A673 (cell line): ENCODE results near the gene BIRC5. TPM values are rescaled to one million over a fixed set of nuclear protein-coding genes. Genes with fewer than 3 reads are reported as not detected.

Experiments used
- BruUV-seq: library from RNA; stranded (reverse); fragments of 400-500 nt; replicated peaks from 2 replicates; lab custom pipeline; 2021; lab: Mats Ljungman, UMichigan
- CTCF ChIA-PET: fragments of 300-600 bp; sonication (Branson Sonifier 250); formaldehyde crosslinking; loops from one replicate; lab custom pipeline; 2022; ENCODE audit warnings: antibody characterized with exemption; lab: Charles Lee
- POLR2A ChIA-PET: fragments of 300-600 bp; sonication (Branson Sonifier 250); formaldehyde crosslinking; loops from one replicate; lab custom pipeline; 2022; ENCODE audit warnings: antibody characterized with exemption; ENCODE audit not compliant: low non-redundant PET; lab: Charles Lee
- DNase-seq: peaks from one replicate; pipeline ENCODE4 v3.0.0-alpha.2; 2015; ENCODE audit warnings: low spot score
- H3K27ac ChIP-seq: fragments of 200-600 bp; sonication (generic); 2 replicates; pipeline ENCODE4 v1.5.1; 2016; ENCODE audit warnings: mixed run types, low read depth, mild to moderate bottlenecking, mixed read lengths, antibody characterized with exemption, low read length; ENCODE audit not compliant: poor library complexity, severe bottlenecking
- H3K27me3 ChIP-seq: fragments of 200-600 bp; sonication (generic); replicated peaks from 2 replicates; pipeline ENCODE4 v1.6.1; 2017; ENCODE audit warnings: mixed run types, low read depth, mild to moderate bottlenecking, mixed read lengths, antibody characterized with exemption, low read length; ENCODE audit not compliant: insufficient read depth, poor library complexity
- H3K36me3 ChIP-seq: fragments of 200-600 bp; sonication (generic); 2 replicates; pipeline ENCODE4 v1.6.1; 2016; ENCODE audit warnings: mixed run types, mild to moderate bottlenecking, mixed read lengths, antibody characterized with exemption, low read length; ENCODE audit not compliant: insufficient read depth, poor library complexity, severe bottlenecking
- H3K4me1 ChIP-seq: fragments of 200-600 bp; sonication (generic); 2 replicates; pipeline ENCODE4 v1.6.1; 2017; ENCODE audit warnings: mixed run types, mild to moderate bottlenecking, mixed read lengths, antibody characterized with exemption, low read length; ENCODE audit not compliant: insufficient read depth, poor library complexity, severe bottlenecking
- H3K4me3 ChIP-seq: fragments of 200-600 bp; sonication (generic); 2 replicates; pipeline ENCODE4 v1.5.1; 2016; ENCODE audit warnings: low read depth, mixed run types, mild to moderate bottlenecking, mixed read lengths, low read length; ENCODE audit not compliant: poor library complexity, severe bottlenecking
- H3K9me3 ChIP-seq: fragments of 200-600 bp; sonication (generic); 2 replicates; pipeline ENCODE4 v1.6.1; 2016; ENCODE audit warnings: mixed run types, low read depth, mild to moderate bottlenecking, mixed read lengths, antibody characterized with exemption, low read length; ENCODE audit not compliant: poor library complexity, severe bottlenecking
- EZH2 ChIP-seq: fragments of 200-600 bp; sonication (generic); IDR thresholded peaks from 2 replicates; pipeline ENCODE4 v1.6.1; 2017; ENCODE audit warnings: borderline replicate concordance, low read depth, mild to moderate bottlenecking, mixed read lengths, antibody characterized with exemption, low read length; ENCODE audit not compliant: poor library complexity, severe bottlenecking
- intact Hi-C: fragments of 100-400 bp; cut with micrococcal nuclease; formaldehyde crosslinking; loops from one replicate; pipeline ENCODE4 v1.10.0; 2022; ENCODE audit not compliant: unreplicated experiment
- total RNA-seq: library from RNA; stranded (reverse); gene quantifications from 2 replicates; pipeline ENCODE4 v1.2.3, GENCODE V29; 2021
- TF ChIP-seq, protein P1 (sequence below): fragments of 300-800, 200-600 bp; sonication (generic); conservative IDR thresholded peaks from 2 replicates; pipeline ENCODE4 v1.5.1; 2017; ENCODE audit warnings: low read depth, mild to moderate bottlenecking, antibody characterized with exemption, low read length, moderate library complexity, mixed read lengths

Gene BIRC5
- total RNA-seq, 1 experiment from 2014 or later, result 158 TPM

DNA sequence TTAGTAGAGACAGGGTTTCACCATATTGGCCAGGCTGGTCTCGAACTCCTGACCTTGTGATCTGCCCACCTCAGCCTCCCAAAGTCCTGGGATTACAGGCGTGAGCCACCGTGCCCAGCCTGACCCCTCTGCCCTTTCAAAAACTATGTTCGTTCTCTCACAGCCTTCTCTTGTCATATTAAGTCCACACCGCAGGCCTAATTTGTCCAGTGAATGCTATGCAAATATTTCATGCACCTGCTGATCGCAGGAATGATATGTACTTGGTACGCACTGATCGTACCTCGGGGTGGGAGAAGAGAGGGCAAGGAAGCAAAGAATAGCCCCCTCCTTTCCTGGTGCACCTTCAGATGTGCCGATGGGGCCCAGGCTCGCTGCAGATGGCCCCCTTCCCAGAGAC, 3.0 kb upstream of the BIRC5 start:
- no TSS peak for BruUV-seq
- Histone ChIP-seq H3K27ac (no peak overlapping the region), H3K9me3 (no peaks in the 10 kb centered on the region), H3K4me3 (no peak overlapping the region), H3K27me3 (no peaks in the 10 kb centered on the region), H3K36me3 (peaks cover 4% of the 10 kb centered on the region), H3K4me1 (peaks cover 4% of the 10 kb centered on the region)
- ChIA-PET CTCF (no interaction called here), POLR2A (no interaction called here)
- TF ChIP-seq, protein P1, sequence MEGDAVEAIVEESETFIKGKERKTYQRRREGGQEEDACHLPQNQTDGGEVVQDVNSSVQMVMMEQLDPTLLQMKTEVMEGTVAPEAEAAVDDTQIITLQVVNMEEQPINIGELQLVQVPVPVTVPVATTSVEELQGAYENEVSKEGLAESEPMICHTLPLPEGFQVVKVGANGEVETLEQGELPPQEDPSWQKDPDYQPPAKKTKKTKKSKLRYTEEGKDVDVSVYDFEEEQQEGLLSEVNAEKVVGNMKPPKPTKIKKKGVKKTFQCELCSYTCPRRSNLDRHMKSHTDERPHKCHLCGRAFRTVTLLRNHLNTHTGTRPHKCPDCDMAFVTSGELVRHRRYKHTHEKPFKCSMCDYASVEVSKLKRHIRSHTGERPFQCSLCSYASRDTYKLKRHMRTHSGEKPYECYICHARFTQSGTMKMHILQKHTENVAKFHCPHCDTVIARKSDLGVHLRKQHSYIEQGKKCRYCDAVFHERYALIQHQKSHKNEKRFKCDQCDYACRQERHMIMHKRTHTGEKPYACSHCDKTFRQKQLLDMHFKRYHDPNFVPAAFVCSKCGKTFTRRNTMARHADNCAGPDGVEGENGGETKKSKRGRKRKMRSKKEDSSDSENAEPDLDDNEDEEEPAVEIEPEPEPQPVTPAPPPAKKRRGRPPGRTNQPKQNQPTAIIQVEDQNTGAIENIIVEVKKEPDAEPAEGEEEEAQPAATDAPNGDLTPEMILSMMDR, result no peak
- no peak for TF ChIP-seq EZH2
- no peak for DNase-seq
- intact Hi-C loops, result no loop called here

DNA sequence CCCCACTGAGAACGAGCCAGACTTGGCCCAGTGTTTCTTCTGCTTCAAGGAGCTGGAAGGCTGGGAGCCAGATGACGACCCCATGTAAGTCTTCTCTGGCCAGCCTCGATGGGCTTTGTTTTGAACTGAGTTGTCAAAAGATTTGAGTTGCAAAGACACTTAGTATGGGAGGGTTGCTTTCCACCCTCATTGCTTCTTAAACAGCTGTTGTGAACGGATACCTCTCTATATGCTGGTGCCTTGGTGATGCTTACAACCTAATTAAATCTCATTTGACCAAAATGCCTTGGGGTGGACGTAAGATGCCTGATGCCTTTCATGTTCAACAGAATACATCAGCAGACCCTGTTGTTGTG, 631 bp downstream of the BIRC5 start:
- intact Hi-C loops, result no loop called here
- peaks cover 4% of the 10 kb centered on the region for H3K4me1 ChIP-seq
- no peaks in the 10 kb centered on the region for H3K9me3 ChIP-seq
- peak overlapping the region; percentile 96 for H3K27ac ChIP-seq
- H3K36me3 ChIP-seq, result peaks cover 27% of the 10 kb centered on the region
- H3K4me3 ChIP-seq, result peak overlapping the region; percentile 98
- no peak for TF ChIP-seq EZH2
- TF ChIP-seq, protein P1, result no peak
- ChIA-PET POLR2A (no interaction called here), CTCF (no interaction called here)
- no peaks in the 10 kb centered on the region for H3K27me3 ChIP-seq
- DNase-seq, result peak; percentile 27
- TSS peak; percentile 61 for BruUV-seq

DNA sequence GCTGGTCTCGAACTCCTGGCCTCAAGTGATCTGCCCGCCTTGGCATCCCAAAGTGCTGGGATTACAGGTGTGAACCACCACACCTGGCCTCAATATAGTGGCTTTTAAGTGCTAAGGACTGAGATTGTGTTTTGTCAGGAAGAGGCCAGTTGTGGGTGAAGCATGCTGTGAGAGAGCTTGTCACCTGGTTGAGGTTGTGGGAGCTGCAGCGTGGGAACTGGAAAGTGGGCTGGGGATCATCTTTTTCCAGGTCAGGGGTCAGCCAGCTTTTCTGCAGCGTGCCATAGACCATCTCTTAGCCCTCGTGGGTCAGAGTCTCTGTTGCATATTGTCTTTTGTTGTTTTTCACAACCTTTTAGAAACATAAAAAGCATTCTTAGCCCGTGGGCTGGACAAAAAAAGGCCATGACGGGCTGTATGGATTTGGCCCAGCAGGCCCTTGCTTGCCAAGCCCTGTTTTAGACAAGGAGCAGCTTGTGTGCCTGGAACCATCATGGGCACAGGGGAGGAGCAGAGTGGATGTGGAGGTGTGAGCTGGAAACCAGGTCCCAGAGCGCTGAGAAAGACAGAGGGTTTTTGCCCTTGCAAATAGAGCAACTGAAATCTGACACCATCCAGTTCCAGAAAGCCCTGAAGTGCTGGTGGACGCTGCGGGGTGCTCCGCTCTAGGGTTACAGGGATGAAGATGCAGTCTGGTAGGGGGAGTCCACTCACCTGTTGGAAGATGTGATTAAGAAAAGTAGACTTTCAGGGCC, 5.5 kb downstream of the BIRC5 start:
- Histone ChIP-seq H3K27me3 (no peaks in the 10 kb centered on the region), H3K36me3 (peaks cover 70% of the 10 kb centered on the region), H3K9me3 (no peaks in the 10 kb centered on the region), H3K4me3 (no peak overlapping the region), H3K27ac (no peak overlapping the region), H3K4me1 (peaks cover 4% of the 10 kb centered on the region)
- POLR2A ChIA-PET, result no interaction called here
- intact Hi-C loops, result no loop called here
- CTCF ChIA-PET, result no interaction called here
- no peak for DNase-seq
- BruUV-seq, result no TSS peak
- TF ChIP-seq EZH2, result no peak
- TF ChIP-seq, protein P1, result no peak
